GM21423 (cell line): ENCODE results near the gene RNMT.
A peak's percentile ranks its signal among the peaks of the same experiment; 100 is the strongest.
"Not testable (repeated sequence)": the region's sequence is repeated elsewhere in the genome, so short reads cannot be mapped to it uniquely, and the experiment has no call there.

Experiments
- ATAC-seq: cut with Tn5 transposase; IDR thresholded peaks from one replicate; pipeline ENCODE4 v1.9.1; 2021; ENCODE audit warnings: mild to moderate bottlenecking, moderate library complexity; ENCODE audit not compliant: unreplicated experiment

RNMT gene

DNA sequence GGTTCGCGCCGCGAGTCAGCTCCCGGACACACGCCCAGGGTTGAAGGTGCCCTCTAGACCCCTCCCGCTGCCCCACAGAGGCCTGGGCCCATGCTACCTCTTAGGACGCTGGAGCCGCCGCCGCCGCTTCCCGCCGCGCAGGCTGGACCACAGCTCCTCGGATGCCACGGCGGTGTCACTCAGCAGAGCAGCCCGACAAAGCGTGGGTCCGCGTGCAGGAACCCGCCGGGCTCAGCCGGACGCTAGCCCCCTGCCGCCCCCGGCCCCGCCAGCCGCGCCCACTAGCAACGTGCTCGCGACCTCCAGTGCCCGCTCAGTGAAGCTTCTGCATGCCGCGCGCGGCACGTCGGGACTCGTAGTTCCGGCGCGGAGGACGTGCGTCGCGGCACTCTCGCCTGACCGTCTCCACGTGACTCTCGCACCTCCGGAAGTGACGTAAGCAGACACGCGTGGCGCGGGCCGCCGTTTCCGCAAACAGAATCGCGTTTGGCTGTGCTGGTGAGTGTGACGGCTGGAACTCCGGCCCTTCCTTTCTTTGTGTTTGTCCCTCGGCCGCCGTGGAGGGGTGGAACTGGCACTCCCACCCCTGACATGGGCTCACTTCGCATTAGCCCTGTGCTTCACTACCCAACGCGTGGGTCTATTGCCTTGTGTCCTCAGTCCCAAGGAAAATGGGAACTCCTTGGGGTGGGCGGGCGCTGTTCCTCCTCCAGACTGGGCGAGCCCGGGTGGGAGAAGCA, at the start of gene RNMT, which contains the start of gene FAM210A:
RNMT (plus strand) TSS at position 442 of the 740 bp plus-strand sequence. CDS start 4,845 bp downstream, outside the sequence.
FAM210A (minus strand) TSS at position 327 of the 740 bp plus-strand sequence. CDS start 44,481 bp downstream, outside the sequence.
- peak; percentile 90 for ATAC-seq

GRCh38 chr18:13677350-13677749, 49.1 kb upstream of the RNMT start:
- not testable (repeated sequence) for ATAC-seq

GRCh38 chr18:13680612-13681011, 45.9 kb upstream of the RNMT start:
- ATAC-seq = no peak

DNA sequence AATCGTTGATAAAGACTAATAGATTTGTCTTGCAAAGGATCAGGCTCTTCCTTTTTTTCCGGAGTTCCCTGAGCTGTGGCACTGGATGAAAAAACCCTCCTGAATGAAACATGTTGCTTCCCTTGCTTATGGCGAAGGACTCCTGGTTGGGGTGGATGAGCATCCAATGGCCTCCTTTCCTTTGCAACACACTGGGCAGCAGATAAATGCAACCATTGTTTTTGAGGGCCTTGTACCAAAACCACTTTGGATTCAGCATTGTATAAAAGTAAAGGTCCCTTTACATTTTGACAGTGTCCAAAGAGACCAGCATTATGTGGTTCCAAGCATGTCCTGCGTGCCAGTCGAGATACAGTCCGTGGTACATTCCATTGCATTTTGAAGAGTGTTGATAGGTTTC, 44.8 kb upstream of the RNMT start:
- ATAC-seq = no peak

GRCh38 chr18:13684546-13684945, 41.9 kb upstream of the RNMT start:
- ATAC-seq = no peak

DNA sequence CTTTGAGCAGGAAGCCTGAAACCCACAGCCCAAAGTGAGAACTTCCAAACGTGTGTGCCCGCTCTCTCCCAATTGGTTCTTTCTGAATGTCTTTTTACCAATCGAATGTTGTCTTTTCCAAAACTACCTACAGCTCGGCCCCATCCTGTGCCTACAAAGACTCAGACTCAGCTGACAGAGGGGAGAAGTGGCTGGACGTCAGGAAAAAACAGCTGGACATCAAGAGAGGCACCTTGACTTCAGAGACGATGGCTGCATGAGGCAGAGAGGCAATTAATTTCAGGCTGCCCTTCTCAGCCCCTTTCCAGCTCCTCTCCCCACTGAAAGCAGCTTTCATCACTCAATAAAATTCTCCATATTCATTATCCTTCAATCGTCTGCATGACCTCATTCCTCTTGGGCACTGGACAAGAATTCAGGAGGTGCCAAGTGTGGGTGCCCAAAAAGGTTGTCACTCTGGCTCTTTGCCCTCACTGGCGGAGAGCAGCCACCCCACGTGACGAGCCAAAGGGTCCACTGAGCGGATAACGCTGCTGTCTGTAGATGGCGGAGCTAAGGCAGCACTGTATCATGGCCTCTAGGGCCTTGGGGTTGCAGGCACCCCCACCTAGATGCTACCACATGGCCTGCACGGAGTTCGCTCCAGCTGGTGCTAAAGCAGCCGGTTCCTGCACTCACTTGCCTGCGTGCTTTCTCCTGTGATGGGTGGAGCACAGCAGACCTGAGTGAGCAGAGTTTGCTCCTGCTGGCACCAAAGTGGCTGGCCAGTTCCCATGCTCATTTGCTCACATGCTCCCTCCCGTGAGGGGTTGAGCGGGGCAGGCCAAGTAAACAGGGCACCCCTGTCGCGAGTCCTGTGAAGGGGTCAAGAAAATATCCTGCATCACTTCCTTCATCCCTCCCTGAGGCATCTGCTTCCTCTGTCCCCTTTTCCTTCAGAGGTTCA, 38.0 kb upstream of the RNMT start:
- no peak for ATAC-seq

DNA sequence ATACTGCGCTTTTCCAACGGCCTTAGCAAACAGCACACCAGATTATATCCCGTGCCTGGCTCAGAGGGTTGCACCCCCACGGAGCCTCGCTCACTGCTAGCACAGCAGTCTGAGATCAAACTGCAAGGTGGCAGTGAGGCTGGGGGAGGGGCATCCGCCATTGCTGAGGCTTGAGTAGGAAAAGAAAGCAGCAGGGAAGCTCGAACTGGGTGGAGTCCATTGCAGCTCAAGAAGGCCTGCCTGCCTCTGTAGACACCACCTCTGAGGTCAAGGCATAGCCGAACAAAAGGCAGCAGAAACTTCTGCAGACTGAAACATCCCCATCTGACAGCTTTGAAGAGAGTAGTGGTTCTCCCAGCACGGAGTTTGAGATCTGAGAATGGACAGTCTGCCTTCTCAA, 36.4 kb upstream of the RNMT start:
- ATAC-seq = not testable (repeated sequence)

GRCh38 chr18:13695337-13695736, 31.1 kb upstream of the RNMT start:
- not testable (repeated sequence) for ATAC-seq

DNA sequence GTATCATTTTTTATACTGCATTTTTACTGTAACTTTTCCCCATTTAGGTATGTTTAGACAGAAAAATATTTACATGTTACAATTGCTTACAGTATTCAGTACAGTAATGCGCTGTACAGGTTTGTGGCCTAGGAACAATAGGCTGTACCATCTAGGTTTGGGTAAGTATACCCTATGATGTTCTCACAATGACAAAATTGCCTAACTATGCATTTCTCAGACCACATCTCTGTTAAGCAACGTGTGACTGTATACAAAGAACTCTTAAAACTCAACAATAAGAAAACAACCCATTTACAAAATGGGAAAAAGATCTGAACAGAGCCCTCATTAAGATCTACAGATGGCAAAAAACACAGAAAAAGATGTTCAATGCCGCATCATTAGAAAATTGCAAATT, 29.5 kb upstream of the RNMT start:
- ATAC-seq = no peak

- ATAC-seq = no peak
Measured at GRCh38 chr18:13700153-13700552, 26.3 kb upstream of the RNMT start.

- no peak for ATAC-seq
Measured at GRCh38 chr18:13703899-13704298, 22.6 kb upstream of the RNMT start.

- no peak for ATAC-seq
Measured at GRCh38 chr18:13710414-13710831, 16.1 kb upstream of the RNMT start.

- ATAC-seq = no peak
Measured at GRCh38 chr18:13712400-13713131, 13.9 kb upstream of the RNMT start.

DNA sequence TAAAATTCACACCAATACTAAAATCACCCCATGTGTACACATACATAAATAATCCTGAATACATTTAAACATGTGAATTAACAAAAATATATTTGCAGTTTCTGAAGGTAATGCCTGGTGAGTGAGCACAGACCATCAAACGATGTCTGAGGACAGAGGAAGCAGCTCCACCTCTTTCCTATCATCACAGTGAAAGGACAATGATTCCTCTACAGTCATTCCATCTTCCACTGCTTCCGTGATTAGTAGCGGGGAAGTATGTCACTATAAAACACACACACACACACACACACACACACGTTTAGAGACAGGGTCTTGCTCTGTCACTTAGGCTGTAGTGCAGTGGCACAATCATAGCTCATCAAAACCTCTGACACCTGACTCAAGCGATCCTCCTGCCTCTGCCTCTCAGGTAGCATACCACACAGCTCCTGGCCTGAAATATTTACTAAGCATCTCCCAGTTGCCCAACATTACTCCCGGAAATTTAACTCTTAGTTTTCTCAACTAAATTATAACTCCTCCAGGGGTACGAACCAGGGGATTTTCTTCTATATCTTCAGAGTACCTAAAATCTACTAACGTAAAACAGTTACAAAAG, 12.9 kb upstream of the RNMT start:
- ATAC-seq = no peak

DNA sequence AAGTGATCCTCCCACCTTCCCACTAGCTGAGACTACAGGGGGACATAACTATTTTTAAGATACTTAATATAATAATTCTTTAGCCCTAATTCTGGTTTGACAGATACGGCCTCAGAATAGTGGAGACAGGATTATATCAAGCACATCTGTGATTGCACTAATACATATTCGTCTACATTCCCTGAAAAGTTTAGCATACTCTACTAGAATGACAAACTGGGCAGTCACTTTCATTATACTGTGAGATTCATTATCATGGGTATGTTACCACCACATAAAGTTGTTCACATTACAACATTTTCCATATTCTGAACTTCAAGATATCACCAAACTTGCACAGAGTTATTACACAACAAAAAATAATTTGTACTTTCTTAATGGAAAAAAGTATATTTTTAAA, 11.1 kb upstream of the RNMT start:
- no peak for ATAC-seq

DNA sequence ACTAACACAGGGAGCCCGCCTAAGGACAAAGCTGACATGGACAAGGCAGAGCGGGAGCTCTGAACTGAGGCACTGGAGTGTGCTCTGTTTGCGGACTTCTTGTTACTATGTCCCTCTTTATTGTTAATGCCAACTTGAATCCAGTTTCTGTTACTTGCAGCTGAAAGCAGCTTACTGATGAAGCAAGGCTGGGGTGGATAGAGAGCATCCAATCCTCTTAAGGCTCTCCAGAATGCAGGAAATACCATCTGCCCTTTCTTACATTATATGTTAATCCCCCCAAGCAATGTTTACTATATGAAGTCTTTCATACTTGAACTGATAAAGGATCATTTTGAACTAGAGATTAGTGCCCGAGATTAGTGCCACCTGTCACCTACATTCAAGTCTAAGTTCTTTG, 9.6 kb upstream of the RNMT start:
- ATAC-seq = no peak

- ATAC-seq = no peak
Measured at GRCh38 chr18:13720123-13720522, 6.3 kb upstream of the RNMT start.

DNA sequence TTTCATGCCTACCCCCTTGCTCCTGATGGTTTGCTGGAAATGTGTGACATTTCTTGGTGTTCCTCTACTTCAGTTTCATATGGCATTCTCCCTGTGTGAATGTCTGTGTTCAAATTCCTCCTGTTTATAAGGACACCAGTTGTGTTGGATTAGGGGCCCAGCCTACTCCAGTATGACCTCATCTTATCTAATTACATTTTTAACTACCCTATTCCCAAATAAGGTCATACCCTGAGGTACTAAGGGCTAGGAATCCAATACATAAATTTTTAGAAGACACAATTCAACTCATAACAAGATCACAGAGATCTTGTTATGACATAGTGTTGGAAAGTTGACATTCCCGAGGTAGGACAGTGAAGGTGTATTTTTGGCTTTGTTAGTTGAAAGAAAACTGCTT, 5.6 kb upstream of the RNMT start:
- ATAC-seq = no peak

- peak; percentile 20 for ATAC-seq
Measured at GRCh38 chr18:13725566-13726231, 774 bp upstream of the RNMT start.

DNA sequence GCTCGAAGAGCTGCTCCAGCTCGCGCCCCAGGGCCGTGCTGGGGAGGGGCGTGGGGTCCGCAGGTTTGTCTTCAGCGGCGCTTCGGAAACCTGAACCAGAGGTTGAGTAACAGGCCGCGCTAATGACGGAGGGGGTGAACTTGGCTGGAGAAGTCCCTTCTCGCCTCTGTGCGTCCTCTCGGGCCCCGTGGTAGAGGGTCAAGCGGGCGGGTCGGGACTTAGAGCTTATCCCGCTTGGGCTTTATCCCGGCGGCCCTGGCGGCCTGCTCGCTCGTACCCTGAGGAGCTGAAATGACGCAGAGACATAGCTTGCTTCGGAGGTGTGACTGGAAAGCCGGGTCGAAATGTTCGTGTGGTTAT, 479 bp downstream of the RNMT start:
- peak; percentile 15 for ATAC-seq
